Thoracic aorta (tissue), 2 donors: ENCODE measurements around the gene RBMS1. TPM values are rescaled to one million over a fixed set of nuclear protein-coding genes. Genes with fewer than 3 reads are reported as not detected.

Experiments
- ATAC-seq: fragments of 150-250 bp; one replicate; pipeline ENCODE4 v1.8.0; 2017; ENCODE audit warnings: low read depth; ENCODE audit not compliant: insufficient number of reproducible peaks, low FRiP score
- DNase-seq: peaks from one replicate; pipeline ENCODE4 v3.0.0-alpha.2; 2020; ENCODE audit warnings: low spot score
- H3K27ac ChIP-seq, 2 donors: fragments of 200-600 bp; sonication (generic); 1 replicate in 1 of 2; 2 replicates in 1 of 2; pipeline ENCODE4 v1.5.1; 2016; ENCODE audit warnings: mild to moderate bottlenecking in 2 of 2, moderate library complexity in 2 of 2
- H3K27me3 ChIP-seq: fragments of 200-600 bp; sonication (generic); replicated peaks from 2 replicates; pipeline ENCODE4 v1.6.0; 2016; ENCODE audit warnings: mild to moderate bottlenecking; ENCODE audit not compliant: insufficient read depth
- H3K36me3 ChIP-seq: fragments of 200-600 bp; sonication (generic); one replicate; pipeline ENCODE4 v1.5.1; 2016
- H3K4me1 ChIP-seq, 2 donors: fragments of 200-600 bp; sonication (generic); 1 replicate in 1 of 2; 2 replicates in 1 of 2; pipeline versions ENCODE4 v1.5.1 to v1.6.0; 2016; ENCODE audit warnings: low read depth in 2 of 2, mild to moderate bottlenecking in 1 of 2; ENCODE audit not compliant: control insufficient read depth in 1 of 2
- H3K4me3 ChIP-seq: fragments of 200-600 bp; sonication (generic); 2 replicates; pipeline ENCODE4 v1.5.1; 2016; ENCODE audit warnings: mild to moderate bottlenecking
- H3K9me3 ChIP-seq: fragments of 200-600 bp; sonication (generic); 2 replicates; pipeline ENCODE4 v1.5.1; 2016
- CTCF ChIP-seq: fragments of 200-600 bp; sonication (generic); IDR thresholded peaks from one replicate; pipeline ENCODE4 v1.5.1; 2019; ENCODE audit warnings: antibody characterized with exemption
- total RNA-seq, 2 donors: library from RNA; depleted of rRNA; stranded (reverse); fragments of >200 nt; gene quantifications; one replicate each; pipeline versions ENCODE4 v1.1.0 to v1.2.3, GENCODE V29; 2016

RBMS1 gene
- total RNA-seq, 2 donors from 2014 or later, result 98.7 to 179 TPM

- ATAC-seq (peak; percentile 24), DNase-seq (no peak)
- TF ChIP-seq CTCF, result no peak
- Histone ChIP-seq H3K4me3 (peak overlapping the region; percentile 22), H3K9me3 (no peaks in the 10 kb centered on the region), H3K4me1 (peaks cover 54 to 84% of the 10 kb centered on the region in 2 donors), H3K36me3 (no peaks in the 10 kb centered on the region), H3K27ac (peak overlapping the region; percentile 73 to 77), H3K27me3 (no peaks in the 10 kb centered on the region)
These were observed 104.9 kb downstream of the RBMS1 start for GRCh38 chr2:160388464-160389263.

- Histone ChIP-seq H3K4me1 (peaks cover 53 to 81% of the 10 kb centered on the region in 2 donors), H3K4me3 (peak overlapping the region; percentile 22), H3K9me3 (no peaks in the 10 kb centered on the region), H3K27ac (peak overlapping the region; percentile 73 to 77), H3K27me3 (no peaks in the 10 kb centered on the region), H3K36me3 (no peaks in the 10 kb centered on the region)
- no peak for TF ChIP-seq CTCF
- ATAC-seq (peak; percentile 89), DNase-seq (peak; percentile 60)
These were observed 105.9 kb downstream of the RBMS1 start for GRCh38 chr2:160387558-160388262.

- H3K4me1 ChIP-seq, result peaks cover 61 to 82% of the 10 kb centered on the region in 2 donors
- ATAC-seq, result no peak
These were observed 108.8 kb downstream of the RBMS1 start for GRCh38 chr2:160384791-160385190.

GRCh38 chr2:160381425-160381951 is 112.1 kb downstream of the RBMS1 start:
- H3K36me3 ChIP-seq, result no peaks in the 10 kb centered on the region
- peaks cover 68 to 84% of the 10 kb centered on the region in 2 donors for H3K4me1 ChIP-seq
- ATAC-seq (no peak), DNase-seq (no peak)
- peak overlapping the region; percentile 3 to 13 for H3K27ac ChIP-seq
- no peaks in the 10 kb centered on the region for H3K27me3 ChIP-seq
- no peaks in the 10 kb centered on the region for H3K9me3 ChIP-seq
- TF ChIP-seq CTCF, result no peak
- H3K4me3 ChIP-seq, result no peak overlapping the region

More at GRCh38 chr2:160384791-160385190, 108.8 kb downstream of the RBMS1 start:
- Histone ChIP-seq H3K27ac (peak overlapping the region in 1 of 2 donors; percentile 7), H3K9me3 (no peaks in the 10 kb centered on the region), H3K4me3 (no peak overlapping the region), H3K36me3 (no peaks in the 10 kb centered on the region), H3K27me3 (no peaks in the 10 kb centered on the region)
- TF ChIP-seq CTCF, result no peak
- no peak for DNase-seq

- no peak overlapping the region for H3K27ac ChIP-seq
- no peaks in the 10 kb centered on the region for H3K9me3 ChIP-seq
- no peak for DNase-seq
- peak overlapping the region; percentile 1 for H3K4me3 ChIP-seq
- no peak for TF ChIP-seq CTCF
- peaks cover 71 to 85% of the 10 kb centered on the region in 2 donors for H3K4me1 ChIP-seq
- H3K36me3 ChIP-seq, result no peaks in the 10 kb centered on the region
- no peak for ATAC-seq
- H3K27me3 ChIP-seq, result no peaks in the 10 kb centered on the region
These were observed 113.0 kb downstream of the RBMS1 start for GRCh38 chr2:160380611-160381010.
